Measurements from ENCODE around the gene TMEM145. TPM values are rescaled to one million over a fixed set of nuclear protein-coding genes. Genes with fewer than 3 reads are reported as not detected.

Gene TMEM145
- total and polyA plus RNA-seq, 10 of the 15 experiments (the other 5 are each of a cell fraction or from before 2014, with no cell fraction given): 0.04 to 0.97 (median 0.16) TPM; not detected in 4

GRCh38 chr19:42281827-42282762 lies 31.0 kb upstream of the TMEM145 start:
- Histone ChIP-seq H3K9me3 (replicated peaks; ENCODE audit: control insufficient read depth, insufficient read depth, low read length) (no peaks in the 10 kb centered on the region), H3K27ac (ENCODE audit: control insufficient read depth, insufficient read depth) (peak overlapping the region; percentile 45), H4K20me1 (ENCODE audit: control insufficient read depth, insufficient read depth) (no peaks in the 10 kb centered on the region; the same call in 1 of the 2 replicates), H3K36me3 (ENCODE audit: control insufficient read depth in 2 of 2, insufficient read depth in 2 of 2, low read length in 1 of 2) (no peaks in the 10 kb centered on the region; a peak in 2 of 4 replicates), H3K27me3 (replicated peaks in 1 of 2; ENCODE audit: control insufficient read depth in 2 of 2, insufficient read depth in 2 of 2, low read length in 1 of 2) (no peaks in the 10 kb centered on the region), H3K4me1 (ENCODE audit: control insufficient read depth, insufficient read depth, low read length) (peaks cover 50% of the 10 kb centered on the region), H3K79me2 (ENCODE audit: control insufficient read depth, insufficient read depth, low read length) (peaks cover 36% of the 10 kb centered on the region), H3K9ac (ENCODE audit: control insufficient read depth, insufficient read depth, low read length) (peak overlapping the region; percentile 59), H3K4me2 (ENCODE audit: control insufficient read depth, insufficient read depth) (peak overlapping the region; percentile 97), H3K4me3 (peak overlapping the region; percentile 64; the same call in 1 of the 2 replicates), H2AFZ (ENCODE audit: control insufficient read depth, low read depth, low read length) (no peak overlapping the region)
- ATAC-seq (no peak), DNase-seq (ENCODE audit: low read depth, low spot score) (no peak), FAIRE-seq (no peak)
- 41% methylated on average over 7 of the region's 7 CpGs for WGBS (ENCODE audit: insufficient coverage, insufficient replicate concordance, low lambda C conversion rate, missing lambda C conversion rate)
- ChIA-PET CTCF (interaction anchor here (0.7 to 6.7 kb wide), 7 partner anchors 14 to 168 kb away, joined by 3 to 111 read pairs (median 4); partner anchors contain the start of gene GSK3A), SMC1A (ENCODE audit: uncharacterized antibody, unreplicated experiment) (interaction anchor here (0.6 to 1.5 kb wide), 8 partner anchors 14 to 153 kb away, joined by 3 to 5 read pairs (median 4); partner anchors contain the start of gene GSK3A), POLR2A (interaction anchor here (0.6 to 5.1 kb wide), 12 partner anchors 12 to 168 kb away, joined by 3 to 51 read pairs (median 3); partner anchors contain the start of genes GSK3A and POU2F2), RAD21 (ENCODE audit: unreplicated experiment) (interaction anchor here (0.6 to 5.5 kb wide), 9 partner anchors 12 to 181 kb away, joined by 3 to 82 read pairs (median 3); partner anchors contain the start of genes GSK3A, PAFAH1B3 and POU2F2)
- intact Hi-C loops (cut with micrococcal nuclease; ENCODE audit: unreplicated experiment): loop anchor here (2.0 to 5.0 kb wide), 6 partner anchors 13 to 175 kb away; partner anchors contain the start of genes CIC, POU2F2 and ZNF526
- TF ChIP-seq POLR2A (IDR thresholded peaks at IDR 0.05; ENCODE audit: low read depth, low read length) (peak; percentile 35), NR2C1 (IDR thresholded peaks at IDR 0.05) (no peak), MTA3 (IDR thresholded peaks at IDR 0.05; ENCODE audit: borderline replicate concordance, low read length) (no peak)
- in situ Hi-C loops (cut with MboI): no loop called here
- BruUV-seq (replicated peaks): no TSS peak

- TF ChIP-seq SIX5 (IDR thresholded peaks at IDR 0.05; ENCODE audit: low read depth, low read length, severe bottlenecking): no peak
- in situ Hi-C loops (cut with MboI) (no loop called here), intact Hi-C loops (cut with micrococcal nuclease; ENCODE audit: unreplicated experiment) (loop anchor here (2.0 to 5.0 kb wide), 4 partner anchors 14 to 176 kb away; partner anchors contain the start of genes CIC and POU2F2)
- no peaks in the 10 kb centered on the region for H3K9me3 ChIP-seq (replicated peaks; ENCODE audit: control insufficient read depth, insufficient read depth, low read length)
- CTCF ChIA-PET: interaction anchor here (0.6 to 6.7 kb wide), 8 partner anchors 14 to 169 kb away, joined by 3 to 111 read pairs (median 4); partner anchors contain the start of gene GSK3A
- SMC1A ChIA-PET (ENCODE audit: uncharacterized antibody, unreplicated experiment): interaction anchor here (0.6 to 1.5 kb wide), 4 partner anchors 14 to 154 kb away, joined by 3 to 5 read pairs (median 4); no protein-coding TSS in a partner anchor
- H2AFZ ChIP-seq (ENCODE audit: control insufficient read depth, low read depth, low read length): no peak overlapping the region
- 24% methylated on average over 4 of the region's 4 CpGs for WGBS (ENCODE audit: insufficient coverage, insufficient replicate concordance, low lambda C conversion rate, missing lambda C conversion rate)
- peaks cover 50% of the 10 kb centered on the region for H3K4me1 ChIP-seq (ENCODE audit: control insufficient read depth, insufficient read depth, low read length)
- BruUV-seq (replicated peaks): no TSS peak
- no peak for FAIRE-seq
- peaks cover 36% of the 10 kb centered on the region for H3K79me2 ChIP-seq (ENCODE audit: control insufficient read depth, insufficient read depth, low read length)
- POLR2A ChIA-PET: interaction anchor here (0.5 to 5.1 kb wide), 10 partner anchors 12 to 169 kb away, joined by 3 to 51 read pairs (median 3); partner anchors contain the start of genes GSK3A and POU2F2
- no peaks in the 10 kb centered on the region for H3K27me3 ChIP-seq (replicated peaks in 1 of 2; ENCODE audit: control insufficient read depth in 2 of 2, insufficient read depth in 2 of 2, low read length in 1 of 2)
- no peak overlapping the region; the same call in 1 of the 2 replicates for H3K9ac ChIP-seq (ENCODE audit: control insufficient read depth, insufficient read depth, low read length)
- no peaks in the 10 kb centered on the region; the same call in 1 of the 2 replicates for H4K20me1 ChIP-seq (ENCODE audit: control insufficient read depth, insufficient read depth)
- no peak; the same call in 2 of the 3 replicates for ATAC-seq
- RAD21 ChIA-PET (ENCODE audit: unreplicated experiment): interaction anchor here (0.6 to 5.5 kb wide), 6 partner anchors 38 to 182 kb away, joined by 3 to 82 read pairs (median 4); partner anchors contain the start of genes GSK3A and POU2F2
- H3K27ac ChIP-seq (ENCODE audit: control insufficient read depth, insufficient read depth): peak overlapping the region; percentile 72
- H3K4me3 ChIP-seq: peak overlapping the region; percentile 61
- DNase-seq (ENCODE audit: low read depth, low spot score): no peak
- peaks cover 0 to 5% of the 10 kb centered on the region in 2 experiments; a peak in 3 of 4 replicates for H3K36me3 ChIP-seq (ENCODE audit: control insufficient read depth in 2 of 2, insufficient read depth in 2 of 2, low read length in 1 of 2)
- peak overlapping the region; percentile 97 for H3K4me2 ChIP-seq (ENCODE audit: control insufficient read depth, insufficient read depth)
Observed at GRCh38 chr19:42282819-42283187, 30.3 kb upstream of the TMEM145 start.

Data from GM12878 (cell line).